Measurements from ENCODE around the gene METRNL. TPM values are rescaled to one million over a fixed set of nuclear protein-coding genes. Genes with fewer than 3 reads are reported as not detected.

Gene METRNL
- total RNA-seq, 2 experiments from 2014 or later: 23.3 to 24.1 TPM

DNA sequence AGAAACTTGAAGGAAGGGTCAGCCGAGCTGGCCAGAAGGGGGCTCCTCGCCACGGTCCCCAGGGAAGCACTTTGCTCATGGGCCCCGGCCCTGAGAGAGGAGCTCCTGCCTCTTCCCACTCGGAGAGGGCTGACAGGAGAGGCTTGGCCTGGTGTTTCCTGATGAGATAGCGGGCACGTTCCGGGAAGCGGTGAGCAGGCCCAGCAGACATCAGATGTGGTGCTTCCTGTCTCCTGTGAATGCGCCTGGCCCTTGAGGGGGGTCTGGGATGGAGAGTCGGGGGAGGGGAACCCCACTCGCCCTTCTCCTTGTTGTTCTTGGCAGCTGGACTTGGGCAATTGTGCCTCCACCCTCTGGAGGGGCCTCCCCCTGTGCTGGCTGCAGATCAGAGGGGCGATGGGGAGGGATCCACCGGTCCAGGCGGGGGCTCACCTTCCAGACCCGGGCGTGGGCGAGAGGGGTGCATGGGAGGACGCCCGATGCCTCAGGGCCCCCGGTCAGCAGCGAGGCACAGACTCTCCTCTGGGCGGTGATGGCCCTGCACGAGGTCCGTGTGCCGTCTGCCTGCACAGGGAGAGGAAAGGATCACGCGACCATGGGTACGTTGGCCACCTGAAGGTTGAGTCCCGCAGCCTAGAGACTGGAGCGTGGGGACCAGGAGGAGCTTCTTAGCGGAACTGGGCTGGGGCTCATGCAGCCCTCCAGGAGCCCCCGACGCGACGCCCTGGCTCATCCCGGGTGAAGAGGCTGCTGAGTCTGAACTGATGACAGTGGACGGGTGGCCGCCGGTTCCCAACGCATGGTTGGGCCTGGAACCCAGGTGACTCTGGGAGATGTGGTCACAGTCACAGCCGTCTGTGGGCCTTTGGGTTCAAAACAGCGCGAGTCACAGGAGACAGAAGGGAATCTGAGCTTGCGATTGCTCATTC is 25.4 kb downstream of the METRNL start:
- ChIA-PET POLR2A (no interaction called here), CTCF (no interaction called here)
- Mint-ChIP-seq H3K27me3 (peaks cover 11% of the 10 kb centered on the region), H3K4me3 (no peak overlapping the region), H3K36me3 (ENCODE audit: low read depth) (no peaks in the 10 kb centered on the region), H3K27ac (no peak overlapping the region), H3K4me1 (ENCODE audit: low read depth) (peaks cover 5% of the 10 kb centered on the region), H3K9me3 (no peaks in the 10 kb centered on the region)
- TF ChIP-seq, protein P1, sequence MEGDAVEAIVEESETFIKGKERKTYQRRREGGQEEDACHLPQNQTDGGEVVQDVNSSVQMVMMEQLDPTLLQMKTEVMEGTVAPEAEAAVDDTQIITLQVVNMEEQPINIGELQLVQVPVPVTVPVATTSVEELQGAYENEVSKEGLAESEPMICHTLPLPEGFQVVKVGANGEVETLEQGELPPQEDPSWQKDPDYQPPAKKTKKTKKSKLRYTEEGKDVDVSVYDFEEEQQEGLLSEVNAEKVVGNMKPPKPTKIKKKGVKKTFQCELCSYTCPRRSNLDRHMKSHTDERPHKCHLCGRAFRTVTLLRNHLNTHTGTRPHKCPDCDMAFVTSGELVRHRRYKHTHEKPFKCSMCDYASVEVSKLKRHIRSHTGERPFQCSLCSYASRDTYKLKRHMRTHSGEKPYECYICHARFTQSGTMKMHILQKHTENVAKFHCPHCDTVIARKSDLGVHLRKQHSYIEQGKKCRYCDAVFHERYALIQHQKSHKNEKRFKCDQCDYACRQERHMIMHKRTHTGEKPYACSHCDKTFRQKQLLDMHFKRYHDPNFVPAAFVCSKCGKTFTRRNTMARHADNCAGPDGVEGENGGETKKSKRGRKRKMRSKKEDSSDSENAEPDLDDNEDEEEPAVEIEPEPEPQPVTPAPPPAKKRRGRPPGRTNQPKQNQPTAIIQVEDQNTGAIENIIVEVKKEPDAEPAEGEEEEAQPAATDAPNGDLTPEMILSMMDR (IDR thresholded peaks at IDR 0.05): no peak
- ATAC-seq (no peak), DNase-seq (no peak)
- intact Hi-C loops (cut with micrococcal nuclease): no loop called here

DNA sequence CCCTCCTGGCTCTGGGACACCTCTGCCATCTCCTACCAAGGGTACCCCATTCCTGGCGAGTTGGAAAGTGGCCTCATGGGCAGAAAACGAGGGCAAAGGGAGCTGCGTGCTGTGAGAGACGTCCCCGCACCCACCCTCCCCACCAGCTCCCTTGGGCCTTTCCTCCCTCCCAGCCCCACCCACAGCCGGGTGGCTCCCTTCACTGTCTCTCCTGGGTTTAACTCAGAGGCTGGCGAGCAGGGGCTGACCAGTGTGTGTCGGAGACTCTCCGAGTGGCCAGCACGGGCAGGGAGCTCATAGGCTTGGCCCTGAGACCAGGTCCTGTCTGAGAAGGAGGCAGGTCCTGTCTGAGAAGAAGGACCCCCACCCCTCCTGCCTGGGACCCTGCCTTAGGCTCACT is 26.1 kb downstream of the METRNL start:
- no peak overlapping the region for H3K27ac Mint-ChIP-seq
- TF ChIP-seq, protein P1 (IDR thresholded peaks at IDR 0.05): no peak
- CTCF ChIA-PET: no interaction called here
- H3K27me3 Mint-ChIP-seq: peaks cover 7% of the 10 kb centered on the region
- intact Hi-C loops (cut with micrococcal nuclease): no loop called here
- no peak for ATAC-seq
- H3K9me3 Mint-ChIP-seq: no peaks in the 10 kb centered on the region
- POLR2A ChIA-PET: no interaction called here
- no peaks in the 10 kb centered on the region for H3K4me1 Mint-ChIP-seq (ENCODE audit: low read depth)
- H3K4me3 Mint-ChIP-seq: no peak overlapping the region
- no peak for DNase-seq
- H3K36me3 Mint-ChIP-seq (ENCODE audit: low read depth): no peaks in the 10 kb centered on the region

DNA sequence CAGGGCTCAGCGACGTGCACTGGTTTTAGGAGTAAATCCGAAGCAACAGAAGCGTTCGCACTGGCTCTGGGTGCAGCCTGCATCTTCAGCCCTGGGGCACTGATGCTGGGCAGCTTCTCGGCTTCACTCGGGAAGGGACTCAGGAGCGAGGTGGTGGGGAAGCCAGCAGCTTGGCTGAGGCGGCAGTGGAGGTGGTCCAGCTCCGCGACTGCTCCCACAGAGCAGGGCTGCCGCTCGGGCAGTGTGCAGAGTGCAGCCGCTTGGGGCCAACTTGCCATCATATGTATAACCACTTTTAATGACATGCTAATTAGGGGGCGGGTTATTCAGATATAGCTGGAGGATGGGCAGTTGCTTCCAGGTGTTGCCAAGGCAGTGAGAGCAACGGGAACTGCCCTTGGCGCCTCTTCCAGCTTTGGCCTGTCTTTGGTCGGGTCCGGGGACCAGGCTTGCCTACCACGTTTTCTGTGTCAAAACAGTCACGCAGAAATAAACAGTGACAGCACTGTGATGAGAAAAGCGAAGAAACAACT is 26.7 kb downstream of the METRNL start:
- H3K4me3 Mint-ChIP-seq: no peak overlapping the region
- ChIA-PET CTCF (no interaction called here), POLR2A (no interaction called here)
- intact Hi-C loops (cut with micrococcal nuclease): no loop called here
- H3K9me3 Mint-ChIP-seq: no peaks in the 10 kb centered on the region
- H3K4me1 Mint-ChIP-seq (ENCODE audit: low read depth): no peaks in the 10 kb centered on the region
- ATAC-seq: no peak
- DNase-seq: no peak
- H3K36me3 Mint-ChIP-seq (ENCODE audit: low read depth): no peaks in the 10 kb centered on the region
- TF ChIP-seq, protein P1 (IDR thresholded peaks at IDR 0.05): no peak
- no peak overlapping the region for H3K27ac Mint-ChIP-seq
- H3K27me3 Mint-ChIP-seq: peaks cover 4% of the 10 kb centered on the region

DNA sequence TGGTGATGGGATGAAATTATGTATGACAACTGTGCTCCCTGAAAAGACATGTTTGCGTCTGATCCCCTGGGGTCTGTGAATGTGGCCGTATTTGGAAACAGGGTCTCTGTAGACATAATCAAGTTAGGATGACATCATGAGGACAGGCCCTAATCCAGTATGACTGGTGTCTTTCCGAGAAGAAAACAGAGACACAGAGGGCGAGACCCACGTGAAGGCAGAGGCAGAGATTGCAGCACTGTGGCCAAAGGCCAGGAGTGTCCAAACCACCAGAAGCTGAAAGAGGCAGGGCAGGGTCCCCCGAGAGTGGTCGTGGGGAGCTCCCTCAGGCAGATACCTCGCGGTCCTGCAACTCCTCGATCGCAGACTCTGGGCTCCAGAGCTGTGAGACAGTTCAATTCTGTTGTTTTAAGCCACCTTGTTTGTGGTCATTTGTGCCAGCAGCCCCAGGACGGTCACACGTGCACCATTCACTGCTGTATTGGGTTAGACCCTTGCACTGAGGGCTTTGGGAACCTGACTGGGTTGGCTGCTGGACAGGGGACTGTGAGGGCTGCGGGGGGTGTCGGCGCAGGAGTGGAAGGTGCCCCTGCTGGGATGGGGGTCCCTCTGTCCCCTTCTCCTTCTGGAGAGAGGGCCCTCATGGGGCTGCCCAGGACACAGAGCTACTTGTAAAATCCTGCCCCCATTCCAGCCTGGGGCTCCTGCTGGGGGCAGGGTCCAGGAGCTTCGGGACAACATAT is 27.7 kb downstream of the METRNL start:
- no peaks in the 10 kb centered on the region for H3K4me1 Mint-ChIP-seq (ENCODE audit: low read depth)
- DNase-seq (no peak), ATAC-seq (no peak)
- no peaks in the 10 kb centered on the region for H3K9me3 Mint-ChIP-seq
- H3K27ac Mint-ChIP-seq: no peak overlapping the region
- H3K4me3 Mint-ChIP-seq: no peak overlapping the region
- peaks cover 2% of the 10 kb centered on the region for H3K27me3 Mint-ChIP-seq
- no peaks in the 10 kb centered on the region for H3K36me3 Mint-ChIP-seq (ENCODE audit: low read depth)
- intact Hi-C loops (cut with micrococcal nuclease): no loop called here
- POLR2A ChIA-PET: no interaction called here
- TF ChIP-seq, protein P1 (IDR thresholded peaks at IDR 0.05): no peak
- CTCF ChIA-PET: no interaction called here

DNA sequence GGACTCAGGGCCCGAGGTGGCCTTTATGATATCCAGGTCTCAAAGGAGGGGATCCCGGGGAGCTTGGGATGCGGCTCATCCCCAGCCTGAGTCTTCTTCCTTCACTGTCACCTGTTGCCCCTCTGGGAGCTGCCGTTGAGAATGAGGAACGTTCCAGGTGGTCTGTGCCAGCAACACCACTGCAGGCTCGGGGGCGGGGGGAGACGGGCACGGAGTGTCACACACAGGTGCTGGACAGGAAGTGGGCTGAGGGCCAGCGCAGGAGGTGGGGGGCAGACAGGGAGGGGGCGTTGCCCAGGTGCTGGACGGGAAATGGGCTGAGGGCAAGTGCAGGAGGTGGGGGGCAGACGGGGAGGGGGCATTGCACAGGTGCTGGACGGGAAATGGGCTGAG is 28.2 kb downstream of the METRNL start:
- ATAC-seq (no peak), DNase-seq (no peak)
- H3K4me1 Mint-ChIP-seq (ENCODE audit: low read depth): no peaks in the 10 kb centered on the region
- TF ChIP-seq, protein P1 (IDR thresholded peaks at IDR 0.05): no peak
- H3K9me3 Mint-ChIP-seq: no peaks in the 10 kb centered on the region
- POLR2A ChIA-PET: no interaction called here
- CTCF ChIA-PET: no interaction called here
- H3K4me3 Mint-ChIP-seq: no peak overlapping the region
- H3K27ac Mint-ChIP-seq: no peak overlapping the region
- peaks cover 3% of the 10 kb centered on the region for H3K27me3 Mint-ChIP-seq
- no peaks in the 10 kb centered on the region for H3K36me3 Mint-ChIP-seq (ENCODE audit: low read depth)
- intact Hi-C loops (cut with micrococcal nuclease): no loop called here

Data from activated CD8-positive, alpha-beta T cell treated with anti-CD3 and anti-CD28 coated beads for 36 hours (primary cell).